HG03025 (cell line): ENCODE measurements around the gene MUC5AC.

Experiments
- ATAC-seq: cut with Tn5 transposase; IDR thresholded peaks from one replicate; pipeline ENCODE4 v1.9.1; 2021; ENCODE audit warnings: mild to moderate bottlenecking, moderate library complexity; ENCODE audit not compliant: unreplicated experiment, low FRiP score

Gene MUC5AC

GRCh38 chr11:1194231-1194976 is 36.7 kb downstream of the MUC5AC start:
- ATAC-seq, result no peak

DNA sequence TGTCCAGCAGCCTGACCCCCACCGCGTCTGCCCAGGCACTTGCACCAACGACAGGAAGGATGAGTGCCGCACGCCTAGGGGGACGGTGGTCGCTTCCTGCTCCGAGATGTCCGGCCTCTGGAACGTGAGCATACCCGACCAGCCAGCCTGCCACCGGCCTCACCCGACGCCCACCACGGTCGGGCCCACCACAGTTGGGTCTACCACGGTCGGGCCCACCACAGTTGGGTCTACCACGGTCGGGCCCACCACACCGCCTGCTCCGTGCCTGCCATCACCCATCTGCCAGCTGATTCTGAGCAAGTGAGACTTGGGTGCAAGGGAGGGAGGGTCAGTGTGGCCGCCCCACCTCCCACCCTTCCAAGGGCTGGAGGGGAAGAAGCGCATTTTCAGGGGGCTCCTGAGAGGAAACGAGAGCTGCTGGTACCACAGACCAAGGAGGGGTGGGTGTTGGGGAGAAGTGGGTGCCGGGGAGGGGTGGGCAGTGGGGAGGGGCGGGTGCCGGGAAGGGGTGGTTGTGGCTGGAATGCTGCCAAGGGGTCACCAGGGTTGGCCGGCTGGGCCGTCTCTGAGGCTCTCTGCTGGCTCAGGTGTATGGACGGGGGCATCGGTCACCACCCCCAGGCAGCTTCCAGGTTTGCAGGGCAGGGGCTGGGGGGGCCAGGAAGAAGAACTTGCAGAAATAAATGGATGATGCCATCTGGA is 37.4 kb downstream of the MUC5AC start:
- ATAC-seq, result no peak

DNA sequence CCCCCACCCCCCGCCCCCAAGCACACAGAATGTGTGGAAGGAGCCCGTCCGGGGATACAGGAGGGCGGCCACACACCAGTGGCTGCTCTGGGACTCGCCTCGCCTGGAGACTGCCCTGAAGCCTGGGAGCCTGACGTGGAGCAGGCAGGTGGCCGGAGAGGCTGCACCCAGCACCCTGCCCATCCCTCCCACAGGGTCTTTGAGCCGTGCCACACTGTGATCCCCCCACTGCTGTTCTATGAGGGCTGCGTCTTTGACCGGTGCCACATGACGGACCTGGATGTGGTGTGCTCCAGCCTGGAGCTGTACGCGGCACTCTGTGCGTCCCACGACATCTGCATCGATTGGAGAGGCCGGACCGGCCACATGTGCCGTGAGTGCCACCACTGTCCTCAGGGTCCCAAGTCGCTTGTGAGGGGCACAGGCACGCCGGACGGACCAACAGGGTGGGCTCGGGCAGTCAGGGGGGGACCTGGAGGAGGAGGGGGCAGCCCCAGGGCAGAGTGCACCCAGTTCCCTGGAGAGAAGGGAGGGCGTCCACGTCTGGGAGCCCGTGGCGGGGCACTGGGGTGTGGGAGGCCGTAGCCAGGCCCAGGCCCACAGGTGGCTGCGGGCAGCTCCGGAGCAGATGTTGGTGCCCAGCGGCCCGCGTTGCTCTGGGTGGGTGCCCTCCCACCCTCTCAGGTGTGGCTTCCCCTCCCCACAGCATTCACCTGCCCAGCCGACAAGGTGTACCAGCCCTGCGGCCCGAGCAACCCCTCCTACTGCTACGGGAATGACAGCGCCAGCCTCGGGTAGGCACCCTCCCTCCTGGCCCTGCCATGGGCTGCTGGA is 38.1 kb downstream of the MUC5AC start:
- no peak for ATAC-seq

DNA sequence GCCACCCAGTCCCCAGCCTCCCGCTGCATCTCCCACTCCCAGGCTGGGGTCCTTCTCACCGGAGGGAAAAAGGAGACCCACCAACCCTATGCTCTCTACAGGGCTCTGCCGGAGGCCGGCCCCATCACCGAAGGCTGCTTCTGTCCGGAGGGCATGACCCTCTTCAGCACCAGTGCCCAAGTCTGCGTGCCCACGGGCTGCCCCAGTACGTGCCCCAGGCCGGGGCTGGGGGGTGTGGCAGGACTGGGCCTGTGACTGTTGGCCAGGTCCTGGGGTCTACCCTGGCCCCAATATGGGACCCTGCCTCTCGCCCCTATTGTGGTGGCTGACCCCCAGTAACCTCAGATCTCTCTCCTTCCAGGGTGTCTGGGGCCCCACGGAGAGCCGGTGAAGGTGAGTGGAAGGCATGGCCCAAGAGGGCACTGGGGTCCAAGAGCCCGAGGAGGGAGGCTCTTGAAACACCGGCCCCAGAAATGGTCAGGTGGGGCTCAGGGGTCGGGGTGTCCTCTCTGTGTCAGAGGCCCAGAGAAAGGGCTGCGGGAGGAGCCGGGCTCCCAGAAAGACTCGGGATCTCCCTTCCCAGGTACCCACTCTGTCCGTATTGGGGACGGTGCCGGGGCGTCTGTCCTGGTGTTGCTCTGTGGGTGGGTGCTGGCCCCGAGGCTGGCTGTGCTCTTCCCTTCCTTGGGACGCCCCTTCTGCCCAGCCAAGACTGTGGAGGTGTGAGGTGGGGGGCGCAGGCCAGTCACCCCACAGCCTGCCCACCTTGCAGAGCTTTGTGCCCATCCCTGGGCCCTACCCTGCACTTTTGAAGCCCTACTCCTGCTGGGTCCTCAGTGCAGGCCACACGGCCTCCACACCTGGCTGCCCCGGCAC is 39.0 kb downstream of the MUC5AC start:
- ATAC-seq, result no peak

DNA sequence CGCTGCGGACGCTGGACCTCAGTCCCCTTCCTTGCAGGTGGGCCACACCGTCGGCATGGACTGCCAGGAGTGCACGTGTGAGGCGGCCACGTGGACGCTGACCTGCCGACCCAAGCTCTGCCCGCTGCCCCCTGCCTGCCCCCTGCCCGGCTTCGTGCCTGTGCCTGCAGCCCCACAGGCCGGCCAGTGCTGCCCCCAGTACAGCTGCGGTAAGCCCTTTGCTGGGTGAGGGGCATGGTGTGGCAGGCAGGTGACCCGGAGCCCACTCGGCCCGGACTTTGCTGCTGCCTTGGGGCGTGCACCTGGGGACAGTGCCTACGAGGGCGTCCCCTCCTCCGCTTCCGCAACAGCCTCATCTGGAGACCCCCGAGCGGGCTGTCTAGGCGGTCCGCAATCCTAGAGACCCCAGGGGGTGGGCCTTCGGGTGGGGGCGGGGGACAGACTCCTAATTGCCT is 39.7 kb downstream of the MUC5AC start:
- no peak for ATAC-seq

DNA sequence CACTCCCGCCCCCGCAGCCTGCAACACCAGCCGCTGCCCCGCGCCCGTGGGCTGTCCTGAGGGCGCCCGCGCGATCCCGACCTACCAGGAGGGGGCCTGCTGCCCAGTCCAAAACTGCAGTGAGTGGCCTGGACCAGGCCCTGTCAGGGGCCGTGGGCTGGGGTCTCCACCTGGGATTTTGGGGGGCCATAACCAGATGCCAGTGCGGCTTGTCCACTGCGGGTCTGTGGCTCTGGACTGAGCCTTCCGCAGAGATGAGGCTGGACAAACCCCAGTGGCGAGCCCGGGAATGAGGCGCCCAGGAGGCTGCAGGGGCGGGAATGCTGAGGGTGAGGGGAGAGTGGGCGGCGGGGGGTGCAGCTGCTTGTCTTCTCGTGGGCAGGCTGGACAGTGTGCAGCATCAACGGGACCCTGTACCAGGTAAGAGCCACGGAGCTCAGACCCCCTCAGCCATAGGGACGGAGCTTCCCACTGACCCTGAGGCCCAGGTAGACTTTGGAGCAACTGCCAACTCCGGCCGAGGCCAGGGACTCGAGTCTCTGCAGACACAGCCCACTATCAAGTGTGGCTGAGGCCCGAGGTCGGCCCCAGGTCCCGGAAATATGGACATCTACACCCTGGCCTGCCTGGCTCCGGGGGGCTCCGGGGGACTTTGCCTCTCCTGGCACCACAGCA is 40.3 kb downstream of the MUC5AC start:
- no peak for ATAC-seq

- ATAC-seq, result no peak
These were observed 40.9 kb downstream of the MUC5AC start for GRCh38 chr11:1198561-1199240.

- no peak for ATAC-seq
These were observed 41.5 kb downstream of the MUC5AC start for GRCh38 chr11:1199241-1199750.

DNA sequence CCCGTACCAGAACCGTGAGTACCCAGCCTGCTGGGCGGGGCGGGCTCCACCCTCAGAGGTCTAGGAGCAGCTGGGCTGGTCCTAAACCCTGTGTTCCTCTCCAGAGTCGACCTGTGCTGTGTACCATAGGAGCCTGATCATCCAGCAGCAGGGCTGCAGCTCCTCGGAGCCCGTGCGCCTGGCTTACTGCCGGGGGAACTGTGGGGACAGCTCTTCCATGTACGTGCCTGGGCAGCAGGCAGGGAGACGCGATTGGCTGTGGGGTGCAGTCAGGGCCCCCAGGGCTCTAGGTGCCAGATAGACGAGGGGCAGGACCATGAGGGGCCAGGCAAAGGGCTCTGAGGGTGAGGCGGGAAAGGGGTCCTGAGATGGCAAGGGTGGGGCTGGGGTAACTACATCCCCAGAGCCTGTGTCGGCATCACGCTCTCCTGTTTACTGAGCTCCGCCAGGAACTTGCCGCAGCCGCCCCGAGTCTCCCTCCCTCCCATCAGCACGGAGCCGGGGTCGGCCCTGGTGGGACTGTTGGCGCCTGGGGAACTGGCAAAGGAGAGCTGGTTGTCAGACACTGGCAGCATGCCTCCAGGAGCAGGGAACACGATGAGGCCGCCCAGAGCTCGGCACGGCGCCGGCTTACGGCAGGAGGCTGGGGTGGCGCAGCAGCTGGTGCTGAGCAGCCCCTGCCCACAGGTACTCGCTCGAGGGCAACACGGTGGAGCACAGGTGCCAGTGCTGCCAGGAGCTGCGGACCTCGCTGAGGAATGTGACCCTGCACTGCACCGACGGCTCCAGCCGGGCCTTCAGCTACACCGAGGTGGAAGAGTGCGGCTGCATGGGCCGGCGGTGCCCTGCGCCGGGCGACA is 42.2 kb downstream of the MUC5AC start:
- no peak for ATAC-seq

DNA sequence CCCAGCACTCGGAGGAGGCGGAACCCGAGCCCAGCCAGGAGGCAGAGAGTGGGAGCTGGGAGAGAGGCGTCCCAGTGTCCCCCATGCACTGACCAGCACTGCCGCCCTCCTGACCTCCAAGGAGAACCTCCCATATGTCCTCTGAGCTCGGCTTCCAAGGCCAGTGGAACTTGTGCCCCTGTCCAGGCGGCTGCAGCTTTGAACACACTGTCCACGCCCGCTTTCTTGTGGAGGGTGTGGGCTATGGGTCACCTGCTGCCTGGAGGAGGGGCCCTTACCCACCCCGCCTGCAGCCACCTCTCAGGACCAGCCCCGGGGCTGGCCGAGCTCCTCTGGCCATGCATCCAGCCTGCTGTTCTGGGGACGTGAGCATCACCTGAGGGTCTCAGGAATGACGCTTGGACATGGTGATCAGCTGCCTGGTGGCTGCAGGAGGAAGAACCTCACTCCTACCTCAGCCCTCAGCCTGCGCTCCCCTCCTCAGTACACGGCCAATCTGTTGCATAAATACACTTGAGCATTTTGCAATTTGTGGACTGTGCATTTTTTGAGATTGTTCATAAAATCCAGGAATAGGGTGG is 42.9 kb downstream of the MUC5AC start:
- no peak for ATAC-seq

GRCh38 chr11:1201395-1202153 is 43.8 kb downstream of the MUC5AC start:
- no peak for ATAC-seq

- no peak for ATAC-seq
These were observed 44.5 kb downstream of the MUC5AC start for GRCh38 chr11:1202154-1202775.

DNA sequence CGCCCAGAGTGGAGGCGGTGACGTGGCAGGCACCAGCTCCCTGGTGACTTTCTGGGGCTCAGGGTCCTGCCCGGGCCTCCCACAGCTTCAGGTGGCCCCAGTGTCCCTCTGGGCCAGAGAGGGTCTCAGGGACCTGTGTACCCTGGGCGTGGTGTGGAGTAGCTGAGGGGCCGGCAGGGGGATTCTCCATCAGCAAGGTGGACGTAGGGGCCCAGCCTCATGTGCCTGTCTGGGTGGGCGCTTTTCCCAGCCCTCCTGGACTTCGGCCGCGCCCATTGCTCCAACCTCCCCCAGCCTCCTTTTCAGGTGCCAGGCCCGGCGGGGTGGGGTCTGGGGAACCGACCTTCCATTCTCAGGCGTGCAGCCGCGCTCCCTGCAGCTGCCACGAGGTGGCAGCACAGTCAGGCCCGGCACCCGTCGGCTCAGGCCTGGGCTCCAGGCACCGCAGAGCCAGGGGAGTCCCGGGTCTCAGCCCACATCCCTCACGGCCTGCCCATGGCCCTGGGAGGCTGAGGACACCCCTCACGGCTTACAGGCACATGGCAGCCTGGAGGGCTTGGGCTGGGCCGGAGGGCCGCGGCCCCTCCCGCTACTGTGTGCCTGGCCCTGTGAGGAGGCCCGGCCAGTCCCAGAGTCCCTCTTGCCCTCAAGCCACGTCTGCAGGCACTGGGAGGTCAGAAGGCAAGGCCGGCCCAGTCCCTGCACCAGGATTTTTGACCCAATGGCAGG is 45.2 kb downstream of the MUC5AC start:
- no peak for ATAC-seq

GRCh38 chr11:1203505-1204271 is 45.9 kb downstream of the MUC5AC start:
- ATAC-seq, result no peak
